GM19463 (cell line): ENCODE results near the gene ATG13.

ENCODE experiments used
- ATAC-seq: cut with Tn5 transposase; IDR thresholded peaks from one replicate; pipeline ENCODE4 v1.9.1; 2021; ENCODE audit warnings: mild to moderate bottlenecking, moderate library complexity; ENCODE audit not compliant: unreplicated experiment

Gene ATG13

GRCh38 chr11:46722566-46723358 is 105.4 kb downstream of the ATG13 start:
- ATAC-seq = no peak

GRCh38 chr11:46723359-46723680 is 106.0 kb downstream of the ATG13 start:
- ATAC-seq = no peak

GRCh38 chr11:46724088-46724487 is 106.7 kb downstream of the ATG13 start:
- no peak for ATAC-seq
